Measurements from ENCODE around the gene TSPAN14. TPM values are rescaled to one million over a fixed set of nuclear protein-coding genes. Genes with fewer than 3 reads are reported as not detected.

The TSPAN14 gene
- total RNA-seq, 1 experiment from 2014 or later: 46.8 TPM

DNA sequence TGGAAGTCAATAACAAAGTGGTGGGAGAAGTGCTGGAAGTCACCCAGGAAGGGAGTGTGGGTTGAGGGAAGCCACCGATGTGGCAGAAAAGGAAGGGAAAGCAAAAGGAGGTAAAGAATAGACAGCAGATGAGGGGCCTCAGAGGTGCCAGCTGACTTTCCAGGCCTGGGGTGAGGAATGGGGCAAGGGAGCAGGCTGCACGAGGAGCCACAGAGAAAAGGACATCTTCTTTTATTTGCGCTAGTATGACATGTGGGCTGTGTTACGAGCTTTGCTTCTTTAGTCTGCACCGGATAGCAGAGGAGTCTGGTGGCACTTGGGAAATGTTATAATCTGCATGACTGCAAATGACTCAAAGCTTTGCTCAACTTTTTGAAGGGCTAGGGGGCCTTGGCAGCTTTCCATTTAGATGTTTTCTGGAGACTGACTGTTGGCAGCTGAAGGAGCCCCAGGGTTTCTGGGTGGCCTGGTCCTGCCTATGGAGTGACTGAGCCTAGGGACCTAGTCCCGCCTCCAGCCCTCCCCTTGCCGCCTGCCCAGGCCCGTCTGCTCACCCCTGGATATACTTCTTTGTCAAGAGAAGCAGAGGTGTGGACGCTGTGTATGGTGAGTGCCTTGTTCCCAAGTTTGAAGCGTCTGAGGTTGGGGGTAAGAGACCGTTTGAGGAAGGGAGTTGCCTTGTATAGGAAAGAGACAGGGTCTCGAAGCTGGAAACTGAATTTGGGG lies 40.7 kb upstream of the TSPAN14 start:
- WGBS (ENCODE audit: extremely low coverage, insufficient read length, low lambda C conversion rate): no CpG with 5 or more reads among the region's 12 CpGs
- H3K4me2 ChIP-seq (ENCODE audit: insufficient read depth, insufficient read length, low read length): no peak overlapping the region
- H3K4me1 ChIP-seq (ENCODE audit: insufficient read depth, low read length): no peaks in the 10 kb centered on the region; the same call in 1 of the 2 replicates

More for the DNA sequence above, 40.7 kb upstream of the TSPAN14 start:
- H4K8ac ChIP-seq (replicated peaks; ENCODE audit: insufficient read length, low read depth, low read length): no peak overlapping the region
- no peak overlapping the region for H3K4ac ChIP-seq (ENCODE audit: low read depth, low read length)
- H2BK15ac ChIP-seq (ENCODE audit: low read depth, low read length): no peak overlapping the region
- H2BK20ac ChIP-seq (ENCODE audit: low read depth, low read length, poor library complexity, severe bottlenecking): no peak overlapping the region
- H3K56ac ChIP-seq (ENCODE audit: insufficient read length, low read depth, low read length): no peak overlapping the region
- H3K4me1 Mint-ChIP-seq: peaks cover 64 to 72% of the 10 kb centered on the region in 2 experiments
- no peak overlapping the region for H4K91ac ChIP-seq (ENCODE audit: insufficient read length, low read depth, low read length)
- H3K27ac ChIP-seq (ENCODE audit: insufficient read length, low read depth, low read length): no peak overlapping the region
- H2BK120ac ChIP-seq (ENCODE audit: low read depth, low read length, poor library complexity, severe bottlenecking): no peak overlapping the region
- no peaks in the 10 kb centered on the region for H3K9me3 Mint-ChIP-seq
- peaks cover 8% of the 10 kb centered on the region for H3K23me2 ChIP-seq (ENCODE audit: insufficient read length, low read depth, low read length, poor library complexity, severe bottlenecking)
- no peaks in the 10 kb centered on the region for H4K20me1 ChIP-seq (ENCODE audit: control insufficient read depth, insufficient read depth, insufficient read length)
- H3K36me3 Mint-ChIP-seq (ENCODE audit: insufficient read depth in 1 of 3, low read depth in 3 of 3): peaks cover 2 to 15% (median 3%) of the 10 kb centered on the region in 3 experiments; a peak in 5 of 7 replicates
- no peaks in the 10 kb centered on the region for H3K79me1 ChIP-seq (ENCODE audit: insufficient read depth, low read depth, low read length, poor library complexity, severe bottlenecking)
- H3K4me3 Mint-ChIP-seq: no peak overlapping the region
- no peak overlapping the region for H3K18ac ChIP-seq (ENCODE audit: insufficient read length, low read depth, low read length)
- H3K9ac ChIP-seq (ENCODE audit: extremely low read depth, insufficient read length, low read length): no peak overlapping the region
- no peak overlapping the region for H2AFZ ChIP-seq (ENCODE audit: low read length)
- H3K27ac Mint-ChIP-seq: no peak overlapping the region
- H3K14ac ChIP-seq (ENCODE audit: insufficient read depth, low read length): no peak overlapping the region; the same call in 1 of the 2 replicates
- no peaks in the 10 kb centered on the region for H3K9me3 ChIP-seq (ENCODE audit: control insufficient read depth, low read depth, low read length)
- H2AK5ac ChIP-seq (ENCODE audit: insufficient read length, low read length): no peak overlapping the region
- no peak overlapping the region for H3K23ac ChIP-seq (ENCODE audit: insufficient read length, low read depth, low read length)
- no peak overlapping the region for H2BK5ac ChIP-seq (ENCODE audit: insufficient read length, low read length)
- H2BK12ac ChIP-seq (ENCODE audit: insufficient read length, low read depth, low read length): no peak overlapping the region
- H3T11ph ChIP-seq (ENCODE audit: low read length): no peak overlapping the region
- no peaks in the 10 kb centered on the region; the same call in 1 of the 2 replicates for H3K27me3 ChIP-seq (ENCODE audit: insufficient read depth, low read length)
- peaks cover 4% of the 10 kb centered on the region; the same call in 1 of the 2 replicates for H3K79me2 ChIP-seq (ENCODE audit: insufficient read depth, low read length)
- H3K27me3 Mint-ChIP-seq (ENCODE audit: low read depth): peaks cover 25% of the 10 kb centered on the region
- H4K5ac ChIP-seq (ENCODE audit: insufficient read length, low read depth, low read length): no peak overlapping the region
- no peak for DNase-seq
- TF ChIP-seq, protein P1, sequence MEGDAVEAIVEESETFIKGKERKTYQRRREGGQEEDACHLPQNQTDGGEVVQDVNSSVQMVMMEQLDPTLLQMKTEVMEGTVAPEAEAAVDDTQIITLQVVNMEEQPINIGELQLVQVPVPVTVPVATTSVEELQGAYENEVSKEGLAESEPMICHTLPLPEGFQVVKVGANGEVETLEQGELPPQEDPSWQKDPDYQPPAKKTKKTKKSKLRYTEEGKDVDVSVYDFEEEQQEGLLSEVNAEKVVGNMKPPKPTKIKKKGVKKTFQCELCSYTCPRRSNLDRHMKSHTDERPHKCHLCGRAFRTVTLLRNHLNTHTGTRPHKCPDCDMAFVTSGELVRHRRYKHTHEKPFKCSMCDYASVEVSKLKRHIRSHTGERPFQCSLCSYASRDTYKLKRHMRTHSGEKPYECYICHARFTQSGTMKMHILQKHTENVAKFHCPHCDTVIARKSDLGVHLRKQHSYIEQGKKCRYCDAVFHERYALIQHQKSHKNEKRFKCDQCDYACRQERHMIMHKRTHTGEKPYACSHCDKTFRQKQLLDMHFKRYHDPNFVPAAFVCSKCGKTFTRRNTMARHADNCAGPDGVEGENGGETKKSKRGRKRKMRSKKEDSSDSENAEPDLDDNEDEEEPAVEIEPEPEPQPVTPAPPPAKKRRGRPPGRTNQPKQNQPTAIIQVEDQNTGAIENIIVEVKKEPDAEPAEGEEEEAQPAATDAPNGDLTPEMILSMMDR (conservative IDR thresholded peaks at IDR 0.05): no peak
